Measurements from ENCODE around the gene FBXO3. TPM values are rescaled to one million over a fixed set of nuclear protein-coding genes. Genes with fewer than 3 reads are reported as not detected.

Gene FBXO3
- total RNA-seq, 2 donors from 2014 or later, result 12.8 to 15.0 TPM

- H3K4me3 Mint-ChIP-seq, result no peak overlapping the region
- 79% methylated on average over 3 of the region's 3 CpGs; no CpG with 5 or more reads in 1 of the 2 experiments for WGBS, 2 experiments (ENCODE audit: insufficient coverage in 1 of 2, insufficient read length in 1 of 2)
- H3K27me3 Mint-ChIP-seq (ENCODE audit: insufficient read depth), result peaks cover 5% of the 10 kb centered on the region
- peaks cover 14% of the 10 kb centered on the region for H3K4me1 ChIP-seq (ENCODE audit: control insufficient read depth, insufficient read depth, low read length)
- no peak overlapping the region for H3K9ac ChIP-seq (ENCODE audit: extremely low read depth, low read length, poor library complexity, severe bottlenecking)
- no peak overlapping the region for H3K27ac ChIP-seq (ENCODE audit: low read depth, low read length)
- peak overlapping the region; percentile 84 for H3K27ac Mint-ChIP-seq
- DNase-seq, result no peak
- H3K27me3 ChIP-seq (ENCODE audit: control insufficient read depth, insufficient read depth, low read length, poor library complexity, severe bottlenecking), result peaks cover 7% of the 10 kb centered on the region
- TF ChIP-seq, protein P1, sequence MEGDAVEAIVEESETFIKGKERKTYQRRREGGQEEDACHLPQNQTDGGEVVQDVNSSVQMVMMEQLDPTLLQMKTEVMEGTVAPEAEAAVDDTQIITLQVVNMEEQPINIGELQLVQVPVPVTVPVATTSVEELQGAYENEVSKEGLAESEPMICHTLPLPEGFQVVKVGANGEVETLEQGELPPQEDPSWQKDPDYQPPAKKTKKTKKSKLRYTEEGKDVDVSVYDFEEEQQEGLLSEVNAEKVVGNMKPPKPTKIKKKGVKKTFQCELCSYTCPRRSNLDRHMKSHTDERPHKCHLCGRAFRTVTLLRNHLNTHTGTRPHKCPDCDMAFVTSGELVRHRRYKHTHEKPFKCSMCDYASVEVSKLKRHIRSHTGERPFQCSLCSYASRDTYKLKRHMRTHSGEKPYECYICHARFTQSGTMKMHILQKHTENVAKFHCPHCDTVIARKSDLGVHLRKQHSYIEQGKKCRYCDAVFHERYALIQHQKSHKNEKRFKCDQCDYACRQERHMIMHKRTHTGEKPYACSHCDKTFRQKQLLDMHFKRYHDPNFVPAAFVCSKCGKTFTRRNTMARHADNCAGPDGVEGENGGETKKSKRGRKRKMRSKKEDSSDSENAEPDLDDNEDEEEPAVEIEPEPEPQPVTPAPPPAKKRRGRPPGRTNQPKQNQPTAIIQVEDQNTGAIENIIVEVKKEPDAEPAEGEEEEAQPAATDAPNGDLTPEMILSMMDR (conservative IDR thresholded peaks at IDR 0.05), result no peak
- H3K9me3 ChIP-seq (ENCODE audit: control insufficient read depth, low read length), result no peaks in the 10 kb centered on the region
- no peaks in the 10 kb centered on the region for H3K36me3 ChIP-seq (ENCODE audit: control insufficient read depth, insufficient read depth, low read length)
- no peak overlapping the region for H3K4me3 ChIP-seq (ENCODE audit: low read length)
- peaks cover 67% of the 10 kb centered on the region for H3K4me1 Mint-ChIP-seq
- H3K36me3 Mint-ChIP-seq (ENCODE audit: low read depth), result no peaks in the 10 kb centered on the region
- H3K9me3 Mint-ChIP-seq, result no peaks in the 10 kb centered on the region
Measured at GRCh38 chr11:33697997-33698396, 76.3 kb downstream of the FBXO3 start.

DNA sequence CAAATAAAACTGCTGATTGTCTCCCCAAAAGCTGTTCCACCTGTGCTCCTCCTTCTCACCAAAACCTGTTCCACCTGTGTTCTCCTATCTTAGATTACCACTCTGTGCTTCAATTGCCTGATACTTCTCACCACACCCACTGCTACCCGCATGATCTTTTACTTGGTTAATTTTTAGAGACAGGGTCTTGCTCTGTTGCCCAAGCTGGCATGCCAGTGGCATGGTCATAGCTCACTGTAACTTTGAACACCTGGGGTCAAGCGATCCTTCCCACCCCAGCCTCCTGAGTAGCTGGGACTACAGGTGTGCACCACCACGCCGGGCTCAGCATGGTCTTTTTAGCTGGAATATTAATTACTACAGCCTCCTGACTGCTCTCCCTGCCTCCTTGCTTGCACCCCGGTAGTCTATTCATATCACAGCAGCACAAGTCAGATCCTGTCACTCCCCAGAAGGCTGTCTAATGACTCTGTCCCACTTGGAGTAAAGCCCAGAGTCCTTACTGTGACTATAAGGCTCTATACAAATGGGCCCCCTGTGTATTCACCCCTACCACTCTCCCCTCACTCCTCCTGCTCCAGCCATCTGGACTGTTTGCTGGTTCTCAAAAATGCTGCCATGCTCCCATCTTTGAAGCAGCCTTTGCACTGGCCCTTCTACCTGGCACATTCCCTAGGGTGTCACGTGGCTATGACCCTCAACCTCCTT, 77.2 kb downstream of the FBXO3 start:
- Histone ChIP-seq H3K9ac (ENCODE audit: extremely low read depth, low read length, poor library complexity, severe bottlenecking) (no peak overlapping the region), H3K4me1 (ENCODE audit: control insufficient read depth, insufficient read depth, low read length) (peaks cover 20% of the 10 kb centered on the region), H3K4me3 (ENCODE audit: low read length) (no peak overlapping the region), H3K27ac (ENCODE audit: low read depth, low read length) (no peak overlapping the region), H3K27me3 (ENCODE audit: control insufficient read depth, insufficient read depth, low read length, poor library complexity, severe bottlenecking) (peaks cover 7% of the 10 kb centered on the region), H3K36me3 (ENCODE audit: control insufficient read depth, insufficient read depth, low read length) (no peaks in the 10 kb centered on the region), H3K9me3 (ENCODE audit: control insufficient read depth, low read length) (no peaks in the 10 kb centered on the region)
- Mint-ChIP-seq H3K4me3 (no peak overlapping the region), H3K27ac (no peak overlapping the region), H3K9me3 (no peaks in the 10 kb centered on the region), H3K36me3 (ENCODE audit: low read depth) (no peaks in the 10 kb centered on the region), H3K27me3 (ENCODE audit: insufficient read depth) (peaks cover 5% of the 10 kb centered on the region), H3K4me1 (peaks cover 70% of the 10 kb centered on the region)
- 91 to 93% methylated on average over 6 of the region's 6 CpGs for WGBS, 2 experiments (ENCODE audit: insufficient coverage in 1 of 2, insufficient read length in 1 of 2)
- TF ChIP-seq, protein P1 (conservative IDR thresholded peaks at IDR 0.05), result no peak
- no peak for DNase-seq

- no peaks in the 10 kb centered on the region for H3K36me3 Mint-ChIP-seq (ENCODE audit: low read depth)
- Histone ChIP-seq H3K9ac (ENCODE audit: extremely low read depth, low read length, poor library complexity, severe bottlenecking) (no peak overlapping the region), H3K27me3 (ENCODE audit: control insufficient read depth, insufficient read depth, low read length, poor library complexity, severe bottlenecking) (peaks cover 7% of the 10 kb centered on the region), H3K36me3 (ENCODE audit: control insufficient read depth, insufficient read depth, low read length) (no peaks in the 10 kb centered on the region), H3K4me3 (ENCODE audit: low read length) (no peak overlapping the region), H3K4me1 (ENCODE audit: control insufficient read depth, insufficient read depth, low read length) (peaks cover 17% of the 10 kb centered on the region), H3K27ac (ENCODE audit: low read depth, low read length) (no peak overlapping the region), H3K9me3 (ENCODE audit: control insufficient read depth, low read length) (no peaks in the 10 kb centered on the region)
- no peaks in the 10 kb centered on the region for H3K9me3 Mint-ChIP-seq
- peaks cover 68% of the 10 kb centered on the region for H3K4me1 Mint-ChIP-seq
- DNase-seq, result no peak
- no peak overlapping the region for H3K27ac Mint-ChIP-seq
- TF ChIP-seq, protein P1 (conservative IDR thresholded peaks at IDR 0.05), result no peak
- peaks cover 5% of the 10 kb centered on the region for H3K27me3 Mint-ChIP-seq (ENCODE audit: insufficient read depth)
- H3K4me3 Mint-ChIP-seq, result no peak overlapping the region
- WGBS, 2 experiments (ENCODE audit: insufficient coverage in 1 of 2, insufficient read length in 1 of 2), result 93 to 97% methylated on average over 5 of the region's 5 CpGs
Measured at GRCh38 chr11:33696411-33696810, 77.9 kb downstream of the FBXO3 start.

Measured in endodermal cell (in vitro differentiated cells).